Nephron progenitor cell (in vitro differentiated cells): ENCODE measurements around the gene SHQ1.
"Not testable (repeated sequence)": the region's sequence is repeated elsewhere in the genome, so short reads cannot be mapped to it uniquely, and the experiment has no call there.

Experiments
- DNase-seq: peaks from one replicate; pipeline ENCODE4 v3.0.0; 2021
- H3K27ac Mint-ChIP-seq: 2 replicates; pipeline ENCODE4 v1.8.0; 2021; ENCODE audit warnings: mild to moderate bottlenecking, moderate library complexity, mixed read lengths
- H3K27me3 Mint-ChIP-seq: 2 replicates; pipeline ENCODE4 v1.8.0; 2021; ENCODE audit warnings: mild to moderate bottlenecking, low read depth, mixed read lengths; ENCODE audit not compliant: poor library complexity
- H3K36me3 Mint-ChIP-seq: 2 replicates; pipeline ENCODE4 v1.8.0; 2021; ENCODE audit warnings: low read depth, mixed read lengths
- H3K4me1 Mint-ChIP-seq: 2 replicates; pipeline ENCODE4 v1.8.0; 2021; ENCODE audit warnings: mixed read lengths
- H3K4me3 Mint-ChIP-seq: 2 replicates; pipeline ENCODE4 v1.8.0; 2021; ENCODE audit warnings: mild to moderate bottlenecking, moderate library complexity, mixed read lengths
- H3K9me3 Mint-ChIP-seq: 2 replicates; pipeline ENCODE4 v1.8.0; 2021; ENCODE audit warnings: mild to moderate bottlenecking, moderate library complexity, mixed read lengths
- CTCF ChIP-seq: fragments of 200-600 bp; sonication (generic); IDR thresholded peaks from 2 replicates; pipeline ENCODE4 v1.5.0; 2021; ENCODE audit warnings: antibody characterized with exemption

Gene SHQ1

GRCh38 chr3:72791161-72791560 is 57.1 kb downstream of the SHQ1 start:
- Mint-ChIP-seq H3K27ac (no peak overlapping the region), H3K36me3 (peaks cover 29% of the 10 kb centered on the region), H3K4me3 (no peak overlapping the region), H3K27me3 (no peaks in the 10 kb centered on the region), H3K4me1 (no peaks in the 10 kb centered on the region), H3K9me3 (peaks cover 3% of the 10 kb centered on the region)
- no peak for TF ChIP-seq CTCF
- no peak for DNase-seq

DNA sequence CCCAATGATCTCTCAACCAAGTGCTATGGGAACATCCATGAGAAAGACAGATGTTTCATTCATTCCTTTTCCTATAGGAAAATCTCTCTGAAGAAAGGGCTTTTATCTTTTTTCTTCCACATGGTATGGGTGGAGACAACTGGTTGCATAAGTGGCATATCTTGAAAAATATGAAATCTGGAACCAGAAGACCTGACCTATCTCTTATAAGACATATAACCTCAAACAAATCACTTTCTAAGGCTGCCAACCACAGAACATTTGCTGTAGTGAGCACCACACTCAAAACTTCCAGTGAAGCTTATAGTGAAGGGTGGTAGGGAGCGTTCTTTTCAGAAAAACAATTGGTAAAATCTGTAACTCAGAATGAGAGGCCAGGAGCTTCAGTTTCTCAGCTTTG is 58.5 kb downstream of the SHQ1 start:
- Mint-ChIP-seq H3K27ac (peak overlapping the region; percentile 44), H3K27me3 (no peaks in the 10 kb centered on the region), H3K4me1 (no peaks in the 10 kb centered on the region), H3K4me3 (no peak overlapping the region), H3K36me3 (peaks cover 29% of the 10 kb centered on the region), H3K9me3 (peaks cover 3% of the 10 kb centered on the region)
- TF ChIP-seq CTCF = no peak
- no peak for DNase-seq

DNA sequence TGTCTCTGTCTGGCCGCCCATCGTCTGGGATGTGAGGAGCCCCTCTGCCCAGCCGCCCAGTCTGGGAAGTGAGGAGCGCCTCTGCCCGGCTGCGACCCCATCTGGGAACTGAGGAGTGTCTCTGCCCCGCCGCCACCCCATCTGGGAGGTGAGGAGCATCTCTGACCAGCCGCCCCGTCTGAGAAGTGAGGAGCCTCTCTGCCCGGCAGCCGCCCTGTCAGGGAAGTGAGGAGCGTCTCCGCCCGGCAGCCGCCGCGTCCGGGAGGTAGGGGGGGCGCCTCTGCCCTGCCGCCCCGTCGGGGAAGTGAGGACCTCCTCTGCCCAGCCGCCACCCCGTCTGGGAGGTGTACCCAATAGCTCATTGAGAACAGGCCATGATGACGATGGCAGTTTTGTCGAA is 60.0 kb downstream of the SHQ1 start:
- not testable (repeated sequence) for H3K27ac Mint-ChIP-seq, H3K4me3 Mint-ChIP-seq, DNase-seq, H3K4me1 Mint-ChIP-seq, H3K27me3 Mint-ChIP-seq, H3K9me3 Mint-ChIP-seq
- H3K36me3 Mint-ChIP-seq = peaks cover 29% of the 10 kb centered on the region

- no peak overlapping the region for H3K4me3 Mint-ChIP-seq
- TF ChIP-seq CTCF = no peak
- no peak for DNase-seq
- no peaks in the 10 kb centered on the region for H3K27me3 Mint-ChIP-seq
- peaks cover 15% of the 10 kb centered on the region for H3K4me1 Mint-ChIP-seq
- H3K36me3 Mint-ChIP-seq = peaks cover 17% of the 10 kb centered on the region
- no peak overlapping the region for H3K27ac Mint-ChIP-seq
- peaks cover 3% of the 10 kb centered on the region for H3K9me3 Mint-ChIP-seq
Observed at GRCh38 chr3:72786668-72787067, 61.6 kb downstream of the SHQ1 start.

GRCh38 chr3:72784226-72784625 is 64.0 kb downstream of the SHQ1 start:
- H3K4me3 Mint-ChIP-seq = no peak overlapping the region
- H3K9me3 Mint-ChIP-seq = no peaks in the 10 kb centered on the region
- H3K27me3 Mint-ChIP-seq = no peaks in the 10 kb centered on the region
- H3K27ac Mint-ChIP-seq = no peak overlapping the region
- H3K4me1 Mint-ChIP-seq = peaks cover 15% of the 10 kb centered on the region
- peaks cover 2% of the 10 kb centered on the region for H3K36me3 Mint-ChIP-seq
- no peak for DNase-seq
- no peak for TF ChIP-seq CTCF

DNA sequence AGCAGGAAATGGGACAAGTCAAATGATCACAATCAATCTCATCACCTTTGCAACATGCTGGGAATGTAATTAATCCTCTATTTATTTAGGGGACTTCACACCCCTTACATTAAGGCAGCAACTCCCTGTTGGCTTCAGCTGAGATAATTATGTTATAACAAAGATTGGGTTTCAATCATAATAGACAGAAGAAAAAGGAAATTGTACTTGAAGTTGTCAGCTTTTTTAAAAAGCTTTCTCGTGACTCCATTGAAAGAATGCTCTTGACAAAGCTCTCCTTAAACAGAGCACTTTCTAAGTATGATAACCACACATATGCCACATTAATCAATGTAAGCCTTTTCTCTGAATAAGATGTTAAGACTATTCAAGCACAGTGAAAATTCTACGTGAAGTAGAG is 65.7 kb downstream of the SHQ1 start:
- Mint-ChIP-seq H3K4me3 (no peak overlapping the region), H3K36me3 (no peaks in the 10 kb centered on the region), H3K9me3 (no peaks in the 10 kb centered on the region), H3K27me3 (no peaks in the 10 kb centered on the region), H3K4me1 (peaks cover 15% of the 10 kb centered on the region), H3K27ac (no peak overlapping the region)
- no peak for DNase-seq
- TF ChIP-seq CTCF = no peak
